ENCODE data around the gene DSPP.
"Not testable (repeated sequence)": the region's sequence is repeated elsewhere in the genome, so short reads cannot be mapped to it uniquely, and the experiment has no call there.

The DSPP gene

GRCh38 chr4:87608229-87608628 is at the start of gene DSPP:
Gene DSPP, plus strand, starts transcription at chr4:87608529. Its CDS starts 2,380 bp downstream, at chr4:87610909.
- no peak within 1 kb of the TSS for H3K4me3 ChIP-seq (ENCODE audit: low read depth, low read length)
- no peak for TF ChIP-seq CTCF (conservative IDR thresholded peaks at IDR 0.05; ENCODE audit: low read depth, low read length)
- DNase-seq (ENCODE audit: low read depth): no peak

- no peak for DNase-seq (ENCODE audit: low read depth)
- no peak for TF ChIP-seq CTCF (conservative IDR thresholded peaks at IDR 0.05; ENCODE audit: low read depth, low read length)
- H3K4me3 ChIP-seq (ENCODE audit: low read depth, low read length): no peak overlapping the region
Observed at GRCh38 chr4:87559090-87559837, 49.1 kb upstream of the DSPP start.

- DNase-seq (ENCODE audit: low read depth): no peak
- H3K4me3 ChIP-seq (ENCODE audit: low read depth, low read length): no peak overlapping the region
- no peak for TF ChIP-seq CTCF (conservative IDR thresholded peaks at IDR 0.05; ENCODE audit: low read depth, low read length)
Observed at GRCh38 chr4:87560802-87561201, 47.5 kb upstream of the DSPP start.

GRCh38 chr4:87565746-87566145 is 42.6 kb upstream of the DSPP start:
- no peak for TF ChIP-seq CTCF (conservative IDR thresholded peaks at IDR 0.05; ENCODE audit: low read depth, low read length)
- H3K4me3 ChIP-seq (ENCODE audit: low read depth, low read length): no peak overlapping the region
- no peak for DNase-seq (ENCODE audit: low read depth)

GRCh38 chr4:87566276-87566675 is 42.1 kb upstream of the DSPP start:
- no peak for TF ChIP-seq CTCF (conservative IDR thresholded peaks at IDR 0.05; ENCODE audit: low read depth, low read length)
- no peak for DNase-seq (ENCODE audit: low read depth)
- no peak overlapping the region for H3K4me3 ChIP-seq (ENCODE audit: low read depth, low read length)

GRCh38 chr4:87567191-87567590 is 41.1 kb upstream of the DSPP start:
- no peak for TF ChIP-seq CTCF (conservative IDR thresholded peaks at IDR 0.05; ENCODE audit: low read depth, low read length)
- H3K4me3 ChIP-seq (ENCODE audit: low read depth, low read length): no peak overlapping the region
- no peak for DNase-seq (ENCODE audit: low read depth)

GRCh38 chr4:87570290-87570805 is 38.0 kb upstream of the DSPP start:
- no peak for TF ChIP-seq CTCF (conservative IDR thresholded peaks at IDR 0.05; ENCODE audit: low read depth, low read length)

GRCh38 chr4:87574376-87574775 is 34.0 kb upstream of the DSPP start:
- not testable (repeated sequence) for DNase-seq (ENCODE audit: low read depth)

More at GRCh38 chr4:87570290-87570805, 38.0 kb upstream of the DSPP start:
- H3K4me3 ChIP-seq (ENCODE audit: low read depth, low read length): no peak overlapping the region
- no peak for DNase-seq (ENCODE audit: low read depth)

More at GRCh38 chr4:87574376-87574775, 34.0 kb upstream of the DSPP start:
- not testable (repeated sequence) for H3K4me3 ChIP-seq (ENCODE audit: low read depth, low read length)
